Ramos (cell line): Measurements from ENCODE around the gene PDE4D.

Experiments used
- in situ Hi-C: fragments of 300-500 bp; cut with MboI; formaldehyde crosslinking; loops from one replicate; pipeline ENCODE4 v1.14.3; 2022; ENCODE audit warnings: low sequenced_read_pairs; ENCODE audit not compliant: unreplicated experiment

PDE4D gene

GRCh38 chr5:59158637-59159391, 734.7 kb downstream of the PDE4D start:
- in situ Hi-C loops = loop anchor here (25.0 kb wide), 1 partner anchor 272 kb away; no protein-coding TSS in a partner anchor

- in situ Hi-C loops = loop anchor here (25.0 kb wide), 1 partner anchor 271 kb away; no protein-coding TSS in a partner anchor
Observed at GRCh38 chr5:59158165-59158564, 735.4 kb downstream of the PDE4D start.

- in situ Hi-C loops = loop anchor here (25.0 kb wide), 1 partner anchor 270 kb away; no protein-coding TSS in a partner anchor
Observed at GRCh38 chr5:59157068-59157467, 736.5 kb downstream of the PDE4D start.

- in situ Hi-C loops = loop anchor here (25.0 kb wide), 1 partner anchor 265 kb away; no protein-coding TSS in a partner anchor
Observed at GRCh38 chr5:59152701-59153245, 740.8 kb downstream of the PDE4D start.

DNA sequence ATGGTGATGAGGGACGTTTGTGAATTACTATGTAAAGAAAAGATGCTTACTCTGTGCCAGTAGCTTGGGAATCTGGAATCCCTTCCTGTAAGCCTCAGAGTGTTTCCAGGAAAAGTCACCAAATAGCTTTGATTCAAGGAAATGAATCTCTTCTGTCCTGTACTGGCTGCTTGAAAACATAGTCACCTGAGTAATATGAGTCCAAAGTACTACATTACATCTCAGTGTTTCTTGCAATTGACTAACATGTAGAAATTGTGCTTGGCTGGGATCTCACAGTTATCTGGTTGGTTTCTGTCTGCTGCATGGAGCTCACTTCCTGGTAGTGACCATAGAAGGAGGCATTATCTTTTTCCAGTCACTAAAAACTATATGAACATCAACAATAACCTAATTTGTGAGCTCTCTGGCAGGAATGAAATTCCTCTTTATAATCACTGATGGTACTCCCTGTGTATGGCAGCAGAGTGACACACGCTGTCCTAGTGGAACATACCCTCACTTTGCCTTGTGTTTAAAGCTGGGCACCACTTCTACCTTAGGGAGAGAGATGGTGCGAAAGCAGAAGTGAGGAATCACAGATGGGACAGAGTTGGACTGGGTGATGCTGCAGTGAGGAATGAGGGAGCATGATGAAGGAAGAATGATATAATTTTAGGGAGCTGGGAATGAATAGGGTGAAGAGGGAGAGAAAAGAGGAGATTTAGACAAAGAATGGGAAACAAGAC, 742.2 kb downstream of the PDE4D start:
- in situ Hi-C loops = loop anchor here (25.0 kb wide), 1 partner anchor 264 kb away; no protein-coding TSS in a partner anchor

DNA sequence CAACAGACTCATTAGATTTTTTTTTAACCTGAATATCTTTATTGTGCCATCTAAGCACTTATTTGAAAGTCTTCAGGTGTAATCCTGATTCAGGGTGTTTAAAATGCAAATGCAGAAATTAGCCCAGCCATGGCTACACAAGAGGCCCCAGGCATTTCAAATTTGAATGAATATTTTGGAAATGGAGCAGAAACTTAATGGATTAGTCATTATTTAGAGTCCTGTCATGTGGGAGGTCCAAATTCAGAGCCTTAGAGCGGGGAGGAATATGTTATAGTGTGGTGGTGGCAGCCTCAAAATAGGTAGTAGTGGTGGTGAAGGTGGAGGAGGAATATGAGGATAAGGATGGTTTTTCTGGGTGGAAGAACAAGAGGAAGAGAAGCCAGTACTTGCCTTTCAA, 743.7 kb downstream of the PDE4D start:
- in situ Hi-C loops = loop anchor here (25.0 kb wide), 1 partner anchor 263 kb away; no protein-coding TSS in a partner anchor

DNA sequence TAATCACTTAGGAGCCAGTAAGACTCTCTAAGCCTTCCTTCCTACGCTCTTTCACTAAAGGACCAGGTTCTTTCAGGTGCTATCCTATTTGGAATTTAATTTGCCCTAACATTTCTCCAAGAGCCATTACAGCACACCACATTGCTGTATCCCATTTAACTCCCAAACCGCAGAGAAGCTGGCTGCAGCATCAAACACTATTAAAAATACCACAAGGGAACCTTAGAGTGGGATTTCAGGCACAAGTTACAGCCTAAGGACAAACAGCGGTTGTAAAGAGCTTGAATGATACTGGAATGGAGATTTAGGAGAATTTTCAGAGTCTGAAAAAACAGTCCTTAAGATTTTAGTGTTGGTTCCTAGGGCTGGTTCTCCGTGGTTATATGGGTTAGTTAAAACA, 744.3 kb downstream of the PDE4D start:
- in situ Hi-C loops = no loop called here

GRCh38 chr5:59146729-59147128, 746.8 kb downstream of the PDE4D start:
- in situ Hi-C loops = no loop called here

- in situ Hi-C loops = no loop called here
Observed at GRCh38 chr5:59143926-59144333, 749.6 kb downstream of the PDE4D start.

GRCh38 chr5:59142927-59143326, 750.6 kb downstream of the PDE4D start:
- in situ Hi-C loops = no loop called here

DNA sequence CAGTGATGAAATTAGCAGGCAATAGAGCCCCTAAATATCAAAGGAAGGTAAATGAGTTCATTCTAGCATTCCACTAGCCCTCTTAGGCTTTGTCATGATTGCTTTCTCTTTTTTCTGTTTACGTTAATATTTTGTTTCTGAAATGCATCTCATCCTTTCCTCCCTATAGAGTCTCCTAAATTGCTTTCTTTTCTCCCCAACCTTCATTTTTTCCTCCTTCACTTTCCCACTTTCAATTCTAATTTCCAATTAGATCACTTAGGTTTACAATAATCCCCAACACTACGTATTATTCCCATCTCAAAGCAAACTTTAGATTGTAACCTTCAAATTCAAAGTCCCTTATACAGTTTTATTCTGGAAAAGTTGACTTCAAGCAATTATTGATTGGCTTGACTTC, 751.4 kb downstream of the PDE4D start:
- in situ Hi-C loops = no loop called here

- in situ Hi-C loops = no loop called here
Observed at GRCh38 chr5:59140133-59140532, 753.4 kb downstream of the PDE4D start.

DNA sequence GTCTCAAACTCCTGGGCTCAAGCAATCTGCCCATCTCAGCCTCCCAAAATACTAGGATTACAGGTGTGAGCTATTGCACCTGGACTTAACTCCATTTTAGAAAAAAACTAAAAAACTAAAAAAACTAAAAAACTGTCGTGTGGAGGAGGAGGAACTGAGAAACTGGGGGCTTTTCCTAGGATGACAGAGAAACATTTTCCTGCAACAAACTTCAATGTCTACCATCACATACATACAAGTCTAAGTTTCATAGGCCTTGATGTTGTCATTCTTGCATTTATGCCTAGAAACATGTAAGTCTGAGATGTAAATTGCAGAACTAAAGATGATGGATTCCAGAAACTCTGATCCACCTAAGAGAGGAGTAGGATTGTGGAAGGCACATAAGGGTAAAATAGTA, 753.8 kb downstream of the PDE4D start:
- in situ Hi-C loops = no loop called here

DNA sequence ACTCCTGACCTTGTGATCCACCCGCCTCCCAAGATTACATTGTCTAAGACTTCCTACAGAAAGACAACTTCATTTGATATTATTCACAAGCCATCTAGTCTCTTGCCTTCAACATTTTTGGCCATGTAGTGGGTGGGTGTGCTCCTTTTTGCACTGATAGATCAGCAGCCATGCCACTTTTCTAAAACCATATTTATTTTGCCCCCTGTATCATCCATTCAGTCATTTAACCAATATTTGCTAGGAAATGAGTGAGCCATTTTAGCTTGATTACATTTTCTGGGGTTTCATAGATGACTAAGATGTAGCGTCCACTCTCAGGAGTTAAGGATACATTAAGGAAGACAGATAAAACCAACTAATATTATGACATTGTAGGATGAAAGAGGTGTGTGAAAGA, 755.0 kb downstream of the PDE4D start:
- in situ Hi-C loops = no loop called here

DNA sequence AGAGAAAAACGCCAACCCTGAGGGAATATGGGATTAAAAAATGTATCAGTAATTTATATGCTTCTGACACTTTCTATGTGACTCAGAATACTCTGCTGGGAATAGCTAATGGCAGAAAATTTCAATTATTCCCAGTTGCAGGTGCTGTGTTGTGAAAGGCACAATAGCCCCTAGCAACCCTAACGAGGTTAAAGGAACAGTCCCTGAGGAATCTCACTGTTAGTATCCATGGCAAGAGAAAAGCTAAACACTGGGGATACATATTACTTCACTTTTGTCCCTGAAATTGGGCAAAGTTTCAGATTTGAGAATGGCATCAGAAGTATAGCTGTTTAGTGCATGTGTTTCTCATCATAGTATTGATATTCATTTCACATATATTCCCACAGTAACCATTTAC, 755.7 kb downstream of the PDE4D start:
- in situ Hi-C loops = no loop called here

- in situ Hi-C loops = no loop called here
Observed at GRCh38 chr5:59136549-59136948, 757.0 kb downstream of the PDE4D start.

DNA sequence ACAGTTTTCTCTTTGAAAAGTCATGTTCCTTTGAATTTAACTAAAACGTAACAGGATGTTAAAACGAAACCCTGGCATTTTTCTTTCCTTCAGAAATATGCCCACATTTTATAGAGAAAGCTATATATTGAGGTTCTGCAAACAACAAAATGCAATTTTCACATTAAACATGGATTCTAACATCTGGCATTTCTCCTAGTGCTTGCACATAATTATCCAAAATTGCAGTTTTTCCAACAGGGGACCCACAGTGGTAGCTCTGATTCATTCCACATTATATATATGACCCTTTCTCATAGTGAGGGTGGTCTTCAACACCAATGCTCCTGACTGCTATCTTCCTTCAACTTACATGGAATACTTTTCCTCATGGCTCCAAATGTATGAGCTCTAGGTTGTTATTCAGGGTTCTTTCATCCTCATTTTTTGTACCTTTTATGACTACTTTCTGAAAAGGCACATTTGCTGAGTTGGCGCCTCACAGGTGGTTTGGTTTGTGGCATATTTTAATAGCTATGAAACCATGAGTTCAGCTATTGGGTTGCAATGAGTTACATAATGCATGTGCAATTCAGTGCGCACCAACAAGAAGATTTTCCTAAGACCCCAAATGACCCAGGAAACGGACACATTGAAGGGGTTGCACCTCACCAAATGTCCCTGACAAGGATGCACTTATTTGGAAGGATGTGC, 758.9 kb downstream of the PDE4D start:
- in situ Hi-C loops = no loop called here

- in situ Hi-C loops = no loop called here
Observed at GRCh38 chr5:59133764-59134261, 759.7 kb downstream of the PDE4D start.

- in situ Hi-C loops = no loop called here
Observed at GRCh38 chr5:59132131-59132530, 761.4 kb downstream of the PDE4D start.

DNA sequence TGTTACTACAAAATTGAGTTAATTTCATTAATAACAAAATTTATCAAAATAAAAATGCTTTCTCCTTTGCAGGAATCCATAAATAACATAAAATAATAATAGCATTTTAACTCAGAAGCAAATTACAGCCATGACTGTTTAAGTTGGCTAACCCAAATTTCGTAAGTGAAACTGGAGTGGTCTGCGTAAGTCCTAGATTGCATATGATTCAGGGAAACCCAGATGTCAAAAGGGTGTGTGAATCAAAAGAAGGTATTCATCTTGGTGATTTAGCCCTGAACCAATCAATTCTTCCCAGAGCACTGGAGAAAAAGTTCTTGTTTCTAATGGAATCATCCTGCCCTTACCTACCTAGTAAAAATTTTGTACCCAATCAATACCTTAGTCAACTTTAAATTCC, 763.1 kb downstream of the PDE4D start:
- in situ Hi-C loops = no loop called here
